Activated CD4-positive, alpha-beta T cell treated with anti-CD3 and anti-CD28 coated beads, Interleukin-2, Interleukin-6, amounts not matched to agents 100 ng/mL and 50 ng/mL, durations not matched to agents 16 hours and 8 hours (primary cell): Measurements from ENCODE around the gene PNMT.

ENCODE experiments used
- DNase-seq: peaks from one replicate; pipeline ENCODE4 v3.0.0-alpha.2; 2020

The PNMT gene

GRCh38 chr17:39672522-39673334 lies 4.5 kb downstream of the PNMT start:
- DNase-seq, result no peak

GRCh38 chr17:39673335-39674081 lies 5.3 kb downstream of the PNMT start:
- DNase-seq, result no peak

GRCh38 chr17:39674179-39674578 lies 5.9 kb downstream of the PNMT start:
- no peak for DNase-seq

- no peak for DNase-seq
Measured at GRCh38 chr17:39674702-39675389, 6.6 kb downstream of the PNMT start.

- no peak for DNase-seq
Measured at GRCh38 chr17:39675390-39676082, 7.3 kb downstream of the PNMT start.

GRCh38 chr17:39676198-39676819 lies 8.1 kb downstream of the PNMT start:
- peak; percentile 57 for DNase-seq

GRCh38 chr17:39677072-39677471 lies 8.8 kb downstream of the PNMT start:
- no peak for DNase-seq

GRCh38 chr17:39677542-39678339 lies 9.5 kb downstream of the PNMT start:
- no peak for DNase-seq

- DNase-seq, result no peak
Measured at GRCh38 chr17:39678340-39679116, 10.3 kb downstream of the PNMT start.

- DNase-seq, result peak; percentile 42
Measured at GRCh38 chr17:39679521-39680192, 11.4 kb downstream of the PNMT start.

- DNase-seq, result no peak
Measured at GRCh38 chr17:39683295-39683939, 15.2 kb downstream of the PNMT start.

- no peak for DNase-seq
Measured at GRCh38 chr17:39684369-39685192, 16.3 kb downstream of the PNMT start.

GRCh38 chr17:39687101-39687545 lies 18.9 kb downstream of the PNMT start:
- no peak for DNase-seq

- DNase-seq, result peak; percentile 90
Measured at GRCh38 chr17:39687546-39688474, 19.6 kb downstream of the PNMT start, which contains the start of gene PGAP3. TSS of gene PGAP3 (minus strand) at chr17:39688057. CDS start at chr17:39688014, 43 bp downstream.

- DNase-seq, result no peak
Measured at GRCh38 chr17:39688475-39688835, 20.2 kb downstream of the PNMT start.

- DNase-seq, result no peak
Measured at GRCh38 chr17:39688945-39689344, 20.7 kb downstream of the PNMT start.

- DNase-seq, result no peak
Measured at GRCh38 chr17:39694593-39694992, 26.3 kb downstream of the PNMT start.
